HG02852 (cell line): ENCODE measurements around the gene NT5DC1.

Experiments
- ATAC-seq: cut with Tn5 transposase; IDR thresholded peaks from one replicate; pipeline ENCODE4 v1.9.1; 2021; ENCODE audit warnings: mild to moderate bottlenecking, moderate library complexity; ENCODE audit not compliant: unreplicated experiment

Gene NT5DC1

GRCh38 chr6:116238083-116238482 lies 137.4 kb downstream of the NT5DC1 start:
- ATAC-seq, result no peak

- ATAC-seq, result no peak
Measured at GRCh38 chr6:116239256-116239655, 138.6 kb downstream of the NT5DC1 start.

GRCh38 chr6:116239856-116240255 lies 139.2 kb downstream of the NT5DC1 start:
- ATAC-seq, result no peak

GRCh38 chr6:116244284-116244683 lies 143.6 kb downstream of the NT5DC1 start:
- no peak for ATAC-seq

GRCh38 chr6:116246089-116246488 lies 145.4 kb downstream of the NT5DC1 start:
- no peak for ATAC-seq

GRCh38 chr6:116247285-116247684 lies 146.6 kb downstream of the NT5DC1 start:
- no peak for ATAC-seq

- no peak for ATAC-seq
Measured at GRCh38 chr6:116248577-116248976, 147.9 kb downstream of the NT5DC1 start.

GRCh38 chr6:116251568-116252384 lies 151.1 kb downstream of the NT5DC1 start:
- no peak for ATAC-seq

- no peak for ATAC-seq
Measured at GRCh38 chr6:116253188-116253504, 152.5 kb downstream of the NT5DC1 start.

GRCh38 chr6:116253505-116254296 lies 153.0 kb downstream of the NT5DC1 start, which contains the start of gene TSPYL4:
Gene TSPYL4 (minus strand): TSS chr6:116254075. CDS start chr6:116254008, 67 bp downstream.
- ATAC-seq, result peak; percentile 100

GRCh38 chr6:116254297-116255056 lies 153.8 kb downstream of the NT5DC1 start:
- peak; percentile 35 for ATAC-seq

GRCh38 chr6:116255246-116255800 lies 154.7 kb downstream of the NT5DC1 start:
- no peak for ATAC-seq

GRCh38 chr6:116256694-116257093 lies 156.0 kb downstream of the NT5DC1 start:
- no peak for ATAC-seq

GRCh38 chr6:116258520-116258919 lies 157.9 kb downstream of the NT5DC1 start:
- no peak for ATAC-seq

GRCh38 chr6:116263353-116263752 lies 162.7 kb downstream of the NT5DC1 start:
- no peak for ATAC-seq

GRCh38 chr6:116265041-116265829 lies 164.6 kb downstream of the NT5DC1 start:
- no peak for ATAC-seq

GRCh38 chr6:116266803-116267202 lies 166.2 kb downstream of the NT5DC1 start:
- no peak for ATAC-seq

GRCh38 chr6:116267836-116268588 lies 167.4 kb downstream of the NT5DC1 start:
- ATAC-seq, result peak; percentile 18

GRCh38 chr6:116268589-116269293 lies 168.1 kb downstream of the NT5DC1 start:
- peak; percentile 91 for ATAC-seq
